MM.1S (cell line): ENCODE measurements around the gene NUAK1.

Source experiments
- EZH2 ChIP-seq: fragments of 300-600 bp; sonication (generic); optimal IDR thresholded peaks from 2 replicates; pipeline ENCODE3; 2017; ENCODE audit warnings: low read depth, mild to moderate bottlenecking, antibody characterized with exemption, low read length, mixed read lengths
- EZH2phosphoT487 ChIP-seq: fragments of 300-600 bp; sonication (generic); IDR thresholded peaks from 2 replicates; pipeline ENCODE4 v1.6.1; 2018; ENCODE audit warnings: antibody characterized with exemption, low read length
- TF ChIP-seq, protein P1 (sequence below): fragments of 300-600 bp; sonication (generic); IDR thresholded peaks from 2 replicates; pipeline ENCODE4 v1.5.1; 2016; ENCODE audit warnings: antibody characterized with exemption, low read length, mixed read lengths

GRCh38 chr12:106074361-106074705 lies 64.4 kb downstream of the NUAK1 start:
- TF ChIP-seq, protein P1, sequence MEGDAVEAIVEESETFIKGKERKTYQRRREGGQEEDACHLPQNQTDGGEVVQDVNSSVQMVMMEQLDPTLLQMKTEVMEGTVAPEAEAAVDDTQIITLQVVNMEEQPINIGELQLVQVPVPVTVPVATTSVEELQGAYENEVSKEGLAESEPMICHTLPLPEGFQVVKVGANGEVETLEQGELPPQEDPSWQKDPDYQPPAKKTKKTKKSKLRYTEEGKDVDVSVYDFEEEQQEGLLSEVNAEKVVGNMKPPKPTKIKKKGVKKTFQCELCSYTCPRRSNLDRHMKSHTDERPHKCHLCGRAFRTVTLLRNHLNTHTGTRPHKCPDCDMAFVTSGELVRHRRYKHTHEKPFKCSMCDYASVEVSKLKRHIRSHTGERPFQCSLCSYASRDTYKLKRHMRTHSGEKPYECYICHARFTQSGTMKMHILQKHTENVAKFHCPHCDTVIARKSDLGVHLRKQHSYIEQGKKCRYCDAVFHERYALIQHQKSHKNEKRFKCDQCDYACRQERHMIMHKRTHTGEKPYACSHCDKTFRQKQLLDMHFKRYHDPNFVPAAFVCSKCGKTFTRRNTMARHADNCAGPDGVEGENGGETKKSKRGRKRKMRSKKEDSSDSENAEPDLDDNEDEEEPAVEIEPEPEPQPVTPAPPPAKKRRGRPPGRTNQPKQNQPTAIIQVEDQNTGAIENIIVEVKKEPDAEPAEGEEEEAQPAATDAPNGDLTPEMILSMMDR, result no peak
- no peak for TF ChIP-seq EZH2phosphoT487
- no peak for TF ChIP-seq EZH2
